PC-3 (cell line): ENCODE data around the gene SYN1. TPM values are rescaled to one million over a fixed set of nuclear protein-coding genes. Genes with fewer than 3 reads are reported as not detected.
A peak's percentile ranks its signal among the peaks of the same experiment; 100 is the strongest.

ENCODE experiments used
- ATAC-seq: fragments of 200-7000 bp; cut with Tn5 transposase; 2 replicates; pipeline ENCODE4 v1.9.1; 2020; ENCODE audit warnings: mild to moderate bottlenecking, moderate library complexity
- BruUV-seq: library from RNA; stranded (reverse); fragments of 400-500 nt; replicated peaks from 2 replicates; lab custom pipeline; 2021; lab: Mats Ljungman, UMichigan
- CTCF ChIA-PET: fragments of 300-600 bp; sonication (Branson Sonifier 250); formaldehyde crosslinking; loops from one replicate; lab custom pipeline; 2022; ENCODE audit warnings: antibody characterized with exemption; lab: Charles Lee
- POLR2A ChIA-PET: fragments of 300-600 bp; sonication (Branson Sonifier 250); formaldehyde crosslinking; loops from one replicate; lab custom pipeline; 2022; ENCODE audit warnings: antibody characterized with exemption; ENCODE audit not compliant: unreplicated experiment; lab: Charles Lee
- DNase-seq: peaks from one replicate; pipeline ENCODE4 v3.0.0-alpha.2; 2015
- H2AFZ ChIP-seq: fragments of 300-600 bp; sonication (generic); 2 replicates; pipeline ENCODE4 v1.6.0; 2016; ENCODE audit warnings: antibody characterized with exemption, low read length
- H3F3A ChIP-seq: fragments of 300-600 bp; sonication (generic); one replicate; pipeline ENCODE4 v1.6.0; 2017; ENCODE audit warnings: antibody characterized with exemption, low read length, control low read depth, mild to moderate bottlenecking; ENCODE audit not compliant: unreplicated experiment
- H3K27ac ChIP-seq: fragments of 300-600 bp; sonication (generic); 2 replicates; pipeline ENCODE4 v1.5.1; 2016; ENCODE audit warnings: mild to moderate bottlenecking, low read length
- H3K27me3 ChIP-seq: fragments of 300-600 bp; sonication (generic); 2 replicates; pipeline ENCODE4 v1.6.1; 2016; ENCODE audit warnings: low read length, mixed read lengths
- H3K36me3 ChIP-seq: fragments of 300-600 bp; sonication (generic); 2 replicates; pipeline ENCODE4 v1.6.1; 2016; ENCODE audit warnings: low read depth, mixed run types, low read length, mixed read lengths
- H3K4me1 ChIP-seq: fragments of 300-600 bp; sonication (generic); 2 replicates; pipeline ENCODE4 v1.5.1; 2016; ENCODE audit warnings: low read length; ENCODE audit not compliant: insufficient read depth
- H3K4me2 ChIP-seq: fragments of 300-600 bp; sonication (generic); 2 replicates; pipeline ENCODE4 v1.6.0; 2016; ENCODE audit warnings: low read length
- H3K4me3 ChIP-seq: fragments of 300-600 bp; sonication (generic); 2 replicates; pipeline ENCODE4 v1.5.1; 2016; ENCODE audit warnings: mild to moderate bottlenecking, low read length, mixed read lengths
- H3K79me2 ChIP-seq: fragments of 300-600 bp; sonication (generic); 2 replicates; pipeline ENCODE4 v1.6.1; 2017; ENCODE audit warnings: low read length, mixed read lengths
- H3K9ac ChIP-seq: fragments of 300-600 bp; sonication (generic); 2 replicates; pipeline ENCODE4 v1.6.0; 2016; ENCODE audit warnings: mild to moderate bottlenecking, low read length
- H3K9me2 ChIP-seq: fragments of 300-600 bp; sonication (generic); replicated peaks from 2 replicates; pipeline ENCODE4 v1.6.1; 2016; ENCODE audit warnings: mixed run types, low read length, mixed read lengths
- H3K9me3 ChIP-seq: fragments of 300-600 bp; sonication (generic); 2 replicates; pipeline ENCODE4 v1.6.1; 2016; ENCODE audit warnings: low read length, mixed read lengths
- H4K20me1 ChIP-seq: fragments of 300-600 bp; sonication (generic); 2 replicates; pipeline ENCODE4 v1.6.1; 2016; ENCODE audit warnings: low read length, mixed read lengths
- CTCF ChIP-seq: fragments of 300-600 bp; sonication (generic); conservative IDR thresholded peaks from 2 replicates; pipeline ENCODE4 v1.5.1; 2017; ENCODE audit warnings: antibody characterized with exemption, low read depth, mild to moderate bottlenecking, low read length
- EZH2 ChIP-seq: fragments of 300-600 bp; sonication (generic); IDR thresholded peaks from one replicate; pipeline ENCODE4 v1.6.1; 2017; ENCODE audit warnings: antibody characterized with exemption, mild to moderate bottlenecking, low read length; ENCODE audit not compliant: unreplicated experiment
- EZH2phosphoT487 ChIP-seq: fragments of 300-600 bp; sonication (generic); IDR thresholded peaks from 2 replicates; pipeline ENCODE4 v1.6.1; 2018; ENCODE audit warnings: mild to moderate bottlenecking, antibody characterized with exemption, low read length, borderline replicate concordance
- intact Hi-C: fragments of 100-400 bp; cut with micrococcal nuclease; formaldehyde crosslinking; loops from 2 replicates; pipeline ENCODE4 v1.9.0; 2023
- total RNA-seq: library from RNA; depleted of rRNA; stranded (reverse); fragments of >200 nt; gene quantifications from 2 replicates; pipeline ENCODE4 v1.2.3, GENCODE V29; 2014

The SYN1 gene
- total RNA-seq, 1 experiment from 2014 or later: not detected

GRCh38 chrX:47571896-47572295 lies 47.8 kb downstream of the SYN1 start:
- H3K4me2 ChIP-seq: no peak overlapping the region
- H3K27ac ChIP-seq: no peak overlapping the region
- no peak for TF ChIP-seq EZH2phosphoT487
- no peak for TF ChIP-seq EZH2
- no peak for TF ChIP-seq CTCF
- peaks cover 15% of the 10 kb centered on the region for H3K36me3 ChIP-seq
- ChIA-PET CTCF (no interaction called here), POLR2A (no interaction called here)
- no peak overlapping the region for H2AFZ ChIP-seq
- H3K4me3 ChIP-seq: no peak overlapping the region
- no peak for DNase-seq
- H3K9me3 ChIP-seq: no peaks in the 10 kb centered on the region
- peaks cover 15% of the 10 kb centered on the region for H3K4me1 ChIP-seq
- H3K9me2 ChIP-seq: no peaks in the 10 kb centered on the region
- BruUV-seq: no TSS peak
- intact Hi-C loops: no loop called here
- no peaks in the 10 kb centered on the region for H3K27me3 ChIP-seq
- H4K20me1 ChIP-seq: no peaks in the 10 kb centered on the region
- no peaks in the 10 kb centered on the region for H3K79me2 ChIP-seq
- ATAC-seq: no peak
- H3F3A ChIP-seq: no peaks in the 10 kb centered on the region
- no peak overlapping the region for H3K9ac ChIP-seq

- Histone ChIP-seq H2AFZ (no peak overlapping the region), H3K4me3 (no peak overlapping the region), H3K9me2 (no peaks in the 10 kb centered on the region), H3K9ac (no peak overlapping the region), H3K79me2 (no peaks in the 10 kb centered on the region), H3K36me3 (peaks cover 15% of the 10 kb centered on the region), H3F3A (no peaks in the 10 kb centered on the region), H3K4me1 (peaks cover 15% of the 10 kb centered on the region), H3K27me3 (no peaks in the 10 kb centered on the region), H3K27ac (no peak overlapping the region), H3K9me3 (no peaks in the 10 kb centered on the region), H3K4me2 (no peak overlapping the region), H4K20me1 (no peaks in the 10 kb centered on the region)
- ChIA-PET CTCF (no interaction called here), POLR2A (interaction anchor here (0.6 kb wide), 1 partner anchor 91 kb away, joined by 3 read pairs; no protein-coding TSS in a partner anchor)
- TSS peak; percentile 33 for BruUV-seq
- no peak for DNase-seq
- intact Hi-C loops: no loop called here
- ATAC-seq: no peak
- TF ChIP-seq EZH2phosphoT487: no peak
- TF ChIP-seq CTCF: no peak
- no peak for TF ChIP-seq EZH2
Observed at GRCh38 chrX:47571215-47571614, 48.4 kb downstream of the SYN1 start.

GRCh38 chrX:47570794-47571193 lies 48.9 kb downstream of the SYN1 start:
- CTCF ChIA-PET: no interaction called here
- no peak overlapping the region for H3K4me3 ChIP-seq
- no peaks in the 10 kb centered on the region for H4K20me1 ChIP-seq
- no TSS peak for BruUV-seq
- TF ChIP-seq EZH2: no peak
- H3K79me2 ChIP-seq: no peaks in the 10 kb centered on the region
- no peak overlapping the region for H3K4me2 ChIP-seq
- H3F3A ChIP-seq: no peaks in the 10 kb centered on the region
- ATAC-seq (no peak), DNase-seq (no peak)
- no peak overlapping the region for H2AFZ ChIP-seq
- no peak overlapping the region for H3K9ac ChIP-seq
- intact Hi-C loops: no loop called here
- POLR2A ChIA-PET: interaction anchor here (0.6 kb wide), 1 partner anchor 91 kb away, joined by 3 read pairs; no protein-coding TSS in a partner anchor
- H3K9me2 ChIP-seq: no peaks in the 10 kb centered on the region
- peaks cover 15% of the 10 kb centered on the region for H3K4me1 ChIP-seq
- H3K27me3 ChIP-seq: no peaks in the 10 kb centered on the region
- peaks cover 15% of the 10 kb centered on the region for H3K36me3 ChIP-seq
- H3K9me3 ChIP-seq: no peaks in the 10 kb centered on the region
- no peak overlapping the region for H3K27ac ChIP-seq
